Smooth muscle cell of bladder (primary cell): ENCODE results near the gene ATP6V1G1. TPM values are rescaled to one million over a fixed set of nuclear protein-coding genes. Genes with fewer than 3 reads are reported as not detected.

ENCODE experiments used
- total RNA-seq: library from RNA; depleted of rRNA; stranded (reverse); fragments of >200 nt; gene quantifications from 2 replicates; pipeline ENCODE4 v1.2.3, GENCODE V29; 2014

The ATP6V1G1 gene, protein sequence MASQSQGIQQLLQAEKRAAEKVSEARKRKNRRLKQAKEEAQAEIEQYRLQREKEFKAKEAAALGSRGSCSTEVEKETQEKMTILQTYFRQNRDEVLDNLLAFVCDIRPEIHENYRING
- 150 and 184 TPM in 2 replicates for total RNA-seq

DNA sequence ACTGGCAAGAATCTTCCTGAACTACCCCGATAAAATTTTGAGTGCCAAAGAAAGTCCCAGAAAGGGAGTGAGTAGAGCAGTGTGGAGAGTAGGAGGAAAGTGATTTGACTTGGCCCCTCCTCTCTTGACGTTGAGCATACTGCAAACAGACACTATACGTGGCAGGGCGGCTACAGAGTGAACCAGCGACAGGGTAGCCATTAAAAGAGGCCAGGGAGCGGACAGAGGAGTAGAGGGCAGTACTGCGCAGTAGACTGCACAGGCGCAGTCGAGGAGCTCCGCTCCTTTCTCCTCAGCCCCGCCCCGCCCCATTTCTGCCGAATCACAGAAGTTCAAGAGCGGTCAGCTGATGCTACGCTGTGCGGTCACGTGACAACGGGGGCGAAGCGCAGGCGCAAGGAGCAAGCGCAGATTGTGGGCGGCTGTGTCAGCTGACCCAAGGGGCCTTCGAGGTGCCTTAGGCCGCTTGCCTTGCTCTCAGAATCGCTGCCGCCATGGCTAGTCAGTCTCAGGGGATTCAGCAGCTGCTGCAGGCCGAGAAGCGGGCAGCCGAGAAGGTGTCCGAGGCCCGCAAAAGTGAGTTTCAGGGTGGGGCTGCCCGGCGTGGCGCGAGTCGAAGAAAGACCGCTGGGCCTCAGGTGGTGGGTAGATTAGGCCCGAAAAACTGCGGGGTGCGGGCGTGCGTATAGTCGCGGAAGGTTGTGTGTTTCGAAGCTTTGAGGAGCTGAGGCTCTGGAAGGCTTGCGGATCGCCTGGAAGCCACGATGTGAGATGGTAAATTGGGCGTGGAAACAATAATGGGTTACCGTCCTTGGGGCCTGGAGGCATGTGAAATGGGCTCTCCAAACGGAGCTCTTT is at the start of gene ATP6V1G1:
Gene ATP6V1G1, plus strand, starts transcription at position 425 of the 858 bp plus-strand sequence. Its CDS starts 70 bp downstream, at position 495.

Other genes with a start within 250 kb of the ATP6V1G1 start
- gene AKNA, start 199.8 kb upstream of the ATP6V1G1 start, total RNA-seq: 7.1 and 8.7 TPM in 2 replicates
- gene WHRN, start 82.3 kb upstream of the ATP6V1G1 start, total RNA-seq: 1.1 and 2.3 TPM in 2 replicates
- 5.3 and 6.8 TPM in 2 replicates for gene TMEM268, start 23.5 kb downstream of the ATP6V1G1 start, total RNA-seq
- gene TEX53, start 70.0 kb downstream of the ATP6V1G1 start, total RNA-seq: not detected in 2 replicates
- not detected in 2 replicates for gene TEX48, start 94.4 kb downstream of the ATP6V1G1 start, total RNA-seq
- gene TNFSF15, start 218.3 kb downstream of the ATP6V1G1 start, total RNA-seq: 0.28 and 0.55 TPM in 2 replicates